ENCODE results near the gene WDR1. TPM values are rescaled to one million over a fixed set of nuclear protein-coding genes. Genes with fewer than 3 reads are reported as not detected.

The WDR1 gene
- total and polyA plus RNA-seq, 2 donors (not counting 1 experiment from before 2014, with no cell fraction given), result 331 to 751 TPM

GRCh38 chr4:10121568-10122208, 5.1 kb upstream of the WDR1 start:
- H3K9me3 ChIP-seq (ENCODE audit: control insufficient read depth, insufficient read depth, low read depth, low read length), result no peaks in the 10 kb centered on the region
- H3K4me1 ChIP-seq (ENCODE audit: control insufficient read depth, extremely low read depth, insufficient read depth, low read length), result peaks cover 2% of the 10 kb centered on the region
- no peak for DNase-seq (ENCODE audit: low read depth in 2 of 2)
- H3K27me3 ChIP-seq (ENCODE audit: control insufficient read depth, insufficient read depth, low read length), result no peaks in the 10 kb centered on the region
- H2AFZ ChIP-seq (ENCODE audit: low read length), result no peak overlapping the region
- TF ChIP-seq, protein P1, sequence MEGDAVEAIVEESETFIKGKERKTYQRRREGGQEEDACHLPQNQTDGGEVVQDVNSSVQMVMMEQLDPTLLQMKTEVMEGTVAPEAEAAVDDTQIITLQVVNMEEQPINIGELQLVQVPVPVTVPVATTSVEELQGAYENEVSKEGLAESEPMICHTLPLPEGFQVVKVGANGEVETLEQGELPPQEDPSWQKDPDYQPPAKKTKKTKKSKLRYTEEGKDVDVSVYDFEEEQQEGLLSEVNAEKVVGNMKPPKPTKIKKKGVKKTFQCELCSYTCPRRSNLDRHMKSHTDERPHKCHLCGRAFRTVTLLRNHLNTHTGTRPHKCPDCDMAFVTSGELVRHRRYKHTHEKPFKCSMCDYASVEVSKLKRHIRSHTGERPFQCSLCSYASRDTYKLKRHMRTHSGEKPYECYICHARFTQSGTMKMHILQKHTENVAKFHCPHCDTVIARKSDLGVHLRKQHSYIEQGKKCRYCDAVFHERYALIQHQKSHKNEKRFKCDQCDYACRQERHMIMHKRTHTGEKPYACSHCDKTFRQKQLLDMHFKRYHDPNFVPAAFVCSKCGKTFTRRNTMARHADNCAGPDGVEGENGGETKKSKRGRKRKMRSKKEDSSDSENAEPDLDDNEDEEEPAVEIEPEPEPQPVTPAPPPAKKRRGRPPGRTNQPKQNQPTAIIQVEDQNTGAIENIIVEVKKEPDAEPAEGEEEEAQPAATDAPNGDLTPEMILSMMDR (conservative IDR thresholded peaks at IDR 0.05 in 1 of 2, IDR thresholded peaks at IDR 0.05 in 1 of 2; ENCODE audit: low read depth in 1 of 2, low read length in 2 of 2), result no peak
- no peak for TF ChIP-seq EZH2 (IDR thresholded peaks at IDR 0.05; ENCODE audit: low read length, missing control alignments)
- no peak overlapping the region for H3K9ac ChIP-seq (ENCODE audit: insufficient read depth, low read length)
- H3K79me2 ChIP-seq (ENCODE audit: control insufficient read depth, insufficient read depth, low read length), result no peaks in the 10 kb centered on the region
- no peak overlapping the region for H3K4me2 ChIP-seq (ENCODE audit: extremely low read depth, insufficient read depth, low read length)
- H3K27ac ChIP-seq (ENCODE audit: insufficient read depth, low read length), result no peak overlapping the region
- no peaks in the 10 kb centered on the region for H4K20me1 ChIP-seq (ENCODE audit: control insufficient read depth, extremely low read depth, insufficient read depth, low read length)
- H3K4me3 ChIP-seq (replicated peaks in 1 of 4; ENCODE audit: control extremely low read depth in 1 of 4, insufficient read depth in 1 of 4, low read depth in 3 of 4, low read length in 4 of 4), result no peak overlapping the region
- H3K36me3 ChIP-seq (ENCODE audit: control insufficient read depth, insufficient read depth, low read length), result no peaks in the 10 kb centered on the region

GRCh38 chr4:10120943-10121567, 4.5 kb upstream of the WDR1 start:
- H3K36me3 ChIP-seq (ENCODE audit: control insufficient read depth, insufficient read depth, low read length), result no peaks in the 10 kb centered on the region
- H2AFZ ChIP-seq (ENCODE audit: low read length), result no peak overlapping the region
- peaks cover 2% of the 10 kb centered on the region for H3K79me2 ChIP-seq (ENCODE audit: control insufficient read depth, insufficient read depth, low read length)
- no peak for TF ChIP-seq EZH2 (IDR thresholded peaks at IDR 0.05; ENCODE audit: low read length, missing control alignments)
- H3K4me2 ChIP-seq (ENCODE audit: extremely low read depth, insufficient read depth, low read length), result no peak overlapping the region
- no peak overlapping the region for H3K27ac ChIP-seq (ENCODE audit: insufficient read depth, low read length)
- H3K27me3 ChIP-seq (ENCODE audit: control insufficient read depth, insufficient read depth, low read length), result no peaks in the 10 kb centered on the region
- peaks cover 2% of the 10 kb centered on the region for H3K4me1 ChIP-seq (ENCODE audit: control insufficient read depth, extremely low read depth, insufficient read depth, low read length)
- H3K4me3 ChIP-seq (replicated peaks in 1 of 4; ENCODE audit: control extremely low read depth in 1 of 4, insufficient read depth in 1 of 4, low read depth in 3 of 4, low read length in 4 of 4), result no peak overlapping the region
- no peaks in the 10 kb centered on the region for H4K20me1 ChIP-seq (ENCODE audit: control insufficient read depth, extremely low read depth, insufficient read depth, low read length)
- no peak for DNase-seq (ENCODE audit: low read depth in 2 of 2)
- no peaks in the 10 kb centered on the region for H3K9me3 ChIP-seq (ENCODE audit: control insufficient read depth, insufficient read depth, low read depth, low read length)
- H3K9ac ChIP-seq (ENCODE audit: insufficient read depth, low read length), result no peak overlapping the region

DNA sequence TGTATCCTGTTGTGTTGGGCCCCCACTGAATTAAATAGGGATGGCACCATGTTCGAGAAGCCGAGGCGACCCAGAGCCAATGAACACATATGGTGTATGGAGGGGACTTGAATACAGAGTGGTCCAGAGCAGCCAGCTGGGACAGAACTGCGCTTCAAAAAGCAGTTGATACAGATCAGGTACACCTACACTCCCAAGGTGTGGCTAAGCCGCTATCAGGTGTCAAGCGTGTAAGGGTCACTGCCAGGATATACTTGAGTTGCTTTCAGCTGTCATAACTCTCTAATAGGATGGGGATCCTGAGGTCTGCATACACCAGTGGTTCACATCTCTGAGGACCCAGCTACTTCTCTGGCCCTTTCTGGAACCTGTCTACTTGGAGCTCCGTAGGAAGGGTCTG, 3.2 kb upstream of the WDR1 start:
- TF ChIP-seq, protein P1 (conservative IDR thresholded peaks at IDR 0.05 in 1 of 2, IDR thresholded peaks at IDR 0.05 in 1 of 2; ENCODE audit: low read depth in 1 of 2, low read length in 2 of 2), result no peak
- no peak for TF ChIP-seq EZH2 (IDR thresholded peaks at IDR 0.05; ENCODE audit: low read length, missing control alignments)

More for the DNA sequence above, 3.2 kb upstream of the WDR1 start:
- DNase-seq (ENCODE audit: low read depth in 2 of 2), result no peak
- Histone ChIP-seq H3K9me3 (ENCODE audit: control insufficient read depth, insufficient read depth, low read depth, low read length) (no peaks in the 10 kb centered on the region), H3K4me1 (ENCODE audit: control insufficient read depth, extremely low read depth, insufficient read depth, low read length) (peaks cover 2% of the 10 kb centered on the region), H4K20me1 (ENCODE audit: control insufficient read depth, extremely low read depth, insufficient read depth, low read length) (no peaks in the 10 kb centered on the region), H2AFZ (ENCODE audit: low read length) (no peak overlapping the region), H3K4me2 (ENCODE audit: extremely low read depth, insufficient read depth, low read length) (no peak overlapping the region), H3K79me2 (ENCODE audit: control insufficient read depth, insufficient read depth, low read length) (peaks cover 15% of the 10 kb centered on the region), H3K9ac (ENCODE audit: insufficient read depth, low read length) (no peak overlapping the region), H3K36me3 (ENCODE audit: control insufficient read depth, insufficient read depth, low read length) (peaks cover 8% of the 10 kb centered on the region), H3K27me3 (ENCODE audit: control insufficient read depth, insufficient read depth, low read length) (no peaks in the 10 kb centered on the region), H3K4me3 (replicated peaks in 1 of 4; ENCODE audit: control extremely low read depth in 1 of 4, insufficient read depth in 1 of 4, low read depth in 3 of 4, low read length in 4 of 4) (no peak overlapping the region), H3K27ac (ENCODE audit: insufficient read depth, low read length) (no peak overlapping the region)
